Measurements from ENCODE around the gene AGTRAP. TPM values are rescaled to one million over a fixed set of nuclear protein-coding genes. Genes with fewer than 3 reads are reported as not detected.
A peak's percentile ranks its signal among the peaks of the same experiment; 100 is the strongest.

The AGTRAP gene
- total and polyA plus RNA-seq, 9 of the 15 experiments (the other 6 are each of a cell fraction or from before 2014, with no cell fraction given): 26.8 to 105 (median 57.5) TPM

GRCh38 chr1:11701981-11702803 is 33.7 kb upstream of the AGTRAP start (continued):
- TF ChIP-seq MLX (CRISPR knock-in tag; conservative IDR thresholded peaks at IDR 0.05) (no peak), ZNF354B (CRISPR knock-in tag; IDR thresholded peaks at IDR 0.05) (no peak), THRB (CRISPR knock-in tag; conservative IDR thresholded peaks at IDR 0.05) (0 out of 2 replicates have a peak, but pooled peaks have one; percentile 53), EWSR1 (IDR thresholded peaks at IDR 0.05; ENCODE audit: borderline replicate concordance, low read depth, partially characterized antibody) (no peak), JUND (IDR thresholded peaks at IDR 0.05; ENCODE audit: borderline replicate concordance, low read depth, low read length) (no peak), JUND (tag; IDR thresholded peaks at IDR 0.05; ENCODE audit: borderline replicate concordance, low read depth, low read length) (no peak), NONO (IDR thresholded peaks at IDR 0.05; ENCODE audit: low read depth in 2 of 2, low read length in 1 of 2) (no peak), SNAPC5 (CRISPR knock-in tag; IDR thresholded peaks at IDR 0.05) (no peak), IFI16 (CRISPR knock-in tag; IDR thresholded peaks at IDR 0.05) (no peak), BRD9 (IDR thresholded peaks at IDR 0.05; ENCODE audit: low read depth, partially characterized antibody) (peak; percentile 25), NR2F6 (CRISPR knock-in tag; IDR thresholded peaks at IDR 0.05) (no peak), ZNF507 (tag; conservative IDR thresholded peaks at IDR 0.05) (no peak), PHB2 (IDR thresholded peaks at IDR 0.05; ENCODE audit: low read depth) (peak; percentile 41; the same call in 1 of the 2 replicates), ARID2 (IDR thresholded peaks at IDR 0.05) (peak; percentile 10; the same call in 1 of the 2 replicates), CHCHD3 (CRISPR knock-in tag; IDR thresholded peaks at IDR 0.05) (no peak), PCBP2 (IDR thresholded peaks at IDR 0.05; ENCODE audit: low read depth, low read length, poor library complexity, severe bottlenecking) (no peak), HDGF (IDR thresholded peaks at IDR 0.05) (peak; percentile 94), GATAD2B (IDR thresholded peaks at IDR 0.05; ENCODE audit: borderline replicate concordance) (no peak), SPI1 (IDR thresholded peaks at IDR 0.05; ENCODE audit: borderline replicate concordance, low read depth, low read length) (no peak), CEBPB (tag; IDR thresholded peaks at IDR 0.05) (no peak), ZNF436 (CRISPR knock-in tag; IDR thresholded peaks at IDR 0.05) (no peak), HSF4 (CRISPR knock-in tag; IDR thresholded peaks at IDR 0.05; ENCODE audit: borderline replicate concordance) (no peak), CCAR2 (IDR thresholded peaks at IDR 0.05; ENCODE audit: low read depth, low read length) (no peak), ARID3A (IDR thresholded peaks at IDR 0.05; ENCODE audit: borderline replicate concordance, low read depth, low read length) (no peak), HNRNPLL (IDR thresholded peaks at IDR 0.05; ENCODE audit: low read depth, low read length, poor library complexity, severe bottlenecking) (no peak)
